Stimulated activated CD8-positive, alpha-beta memory T cell treated with anti-CD3 and anti-CD28 coated beads, Interleukin-4, amount 100 ng/mL, for 48 hours (primary cell): ENCODE measurements around the gene LAMA3.

ENCODE experiments used
- DNase-seq: peaks from one replicate; pipeline ENCODE4 v3.0.0-alpha.2; 2020

Gene LAMA3

DNA sequence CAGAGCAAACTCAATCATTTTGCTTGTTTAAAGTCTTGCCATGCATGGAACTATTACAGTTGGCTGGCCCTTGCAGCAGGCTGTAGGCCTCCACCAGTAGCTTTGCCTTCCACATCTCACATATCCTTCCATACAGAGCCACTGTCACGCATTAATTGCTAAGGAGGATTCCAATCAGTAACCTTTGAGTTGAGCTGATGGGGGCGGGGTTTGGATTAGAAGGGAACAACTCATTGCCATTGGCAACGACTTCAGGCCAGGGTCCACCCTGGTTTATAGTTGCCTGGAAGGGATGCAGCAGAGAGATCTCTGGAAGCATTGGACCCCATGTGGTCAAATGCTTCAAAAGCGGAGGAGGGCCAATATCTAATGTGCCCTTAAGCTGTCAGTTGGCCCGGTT is 262.0 kb downstream of the LAMA3 start:
- no peak for DNase-seq

DNA sequence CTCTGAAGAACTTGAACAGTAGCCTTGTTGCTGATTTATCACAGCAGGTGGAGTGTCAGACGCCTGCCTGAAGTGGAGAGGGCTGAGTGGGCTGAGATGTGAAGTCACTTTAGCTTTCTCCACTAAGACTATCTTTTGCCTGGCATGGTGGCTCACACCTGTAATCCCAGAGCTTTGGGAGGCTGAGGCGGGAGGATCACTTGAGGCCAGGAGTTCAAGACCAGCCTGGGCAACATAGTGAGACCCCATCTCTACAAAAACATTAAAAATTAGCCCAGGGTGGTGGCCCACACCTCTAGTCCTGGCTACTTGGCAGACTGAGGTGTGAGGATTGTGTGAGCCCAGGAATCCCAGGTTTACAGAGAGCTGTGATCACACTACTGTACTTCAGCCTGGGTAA is 264.7 kb downstream of the LAMA3 start:
- DNase-seq: no peak

DNA sequence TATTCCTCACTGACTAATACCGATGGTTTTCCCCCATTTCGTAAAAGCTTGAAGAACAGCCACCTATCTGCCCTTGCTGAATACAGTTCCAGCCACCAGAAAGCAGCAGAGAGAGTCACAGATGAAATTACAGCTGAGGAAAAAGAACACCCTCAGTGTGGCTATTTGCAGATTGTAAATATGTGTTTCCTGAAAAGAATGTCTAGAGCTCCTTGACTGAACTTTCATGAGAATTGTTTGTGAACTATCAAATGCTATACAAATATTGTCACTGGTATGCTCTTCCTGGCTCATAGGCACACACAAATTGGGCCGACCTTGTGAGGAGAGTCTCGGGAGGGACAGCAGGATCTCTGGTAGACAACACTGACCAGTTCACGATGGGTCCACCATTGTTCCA is 267.2 kb downstream of the LAMA3 start:
- no peak for DNase-seq

DNA sequence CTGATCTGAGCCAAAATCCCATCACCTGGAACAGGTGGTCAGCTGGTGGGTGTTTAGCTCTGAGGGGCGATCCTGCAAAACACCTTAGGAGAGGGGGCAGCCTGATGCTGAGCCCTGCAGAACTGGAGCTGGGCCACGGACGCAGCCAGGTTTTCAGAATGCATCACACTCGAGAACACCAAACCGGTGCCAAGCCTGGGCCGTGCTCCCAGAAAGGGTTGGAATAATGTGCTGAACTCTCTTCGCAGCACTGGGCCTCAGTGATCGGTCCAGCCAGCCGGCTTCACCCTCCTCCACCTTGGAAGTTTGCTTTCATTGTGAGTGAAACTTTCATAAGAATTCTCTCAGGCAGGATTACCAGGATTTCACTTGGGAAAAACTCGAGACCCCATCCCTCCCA is 268.8 kb downstream of the LAMA3 start:
- no peak for DNase-seq

DNA sequence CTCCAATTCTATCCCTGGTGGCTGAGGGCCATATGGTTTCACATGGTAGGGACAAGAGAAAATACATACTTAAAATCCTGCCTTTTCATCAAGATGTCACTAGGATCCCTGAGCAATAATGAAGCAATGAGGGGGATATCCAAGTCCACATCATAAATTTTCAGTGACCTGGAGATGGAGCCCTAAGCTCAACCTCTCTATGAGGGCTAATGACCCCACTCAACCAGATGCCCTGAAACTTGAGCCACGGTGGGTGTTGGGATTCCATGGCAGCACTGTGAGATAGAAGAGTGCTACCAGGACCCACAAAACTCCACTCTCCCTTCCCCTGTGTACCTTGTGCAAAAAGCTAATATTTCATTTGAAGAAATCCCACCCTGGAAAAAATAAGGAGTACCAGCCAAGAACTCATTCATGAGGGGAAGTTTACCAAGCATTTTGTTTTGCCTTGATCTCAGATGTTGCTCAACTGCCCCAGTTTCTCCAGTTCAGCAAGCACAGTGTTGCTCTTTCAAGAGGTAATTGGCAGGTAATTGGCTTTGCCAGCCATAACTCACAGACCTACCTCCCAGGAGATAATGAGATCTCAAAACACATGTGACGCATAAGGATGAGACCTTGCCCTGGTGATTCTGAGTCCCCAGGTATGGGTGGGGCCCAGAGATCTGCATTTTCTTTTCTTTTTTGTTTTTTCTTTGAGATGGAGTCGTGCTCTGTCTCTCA is 274.4 kb downstream of the LAMA3 start:
- no peak for DNase-seq

DNA sequence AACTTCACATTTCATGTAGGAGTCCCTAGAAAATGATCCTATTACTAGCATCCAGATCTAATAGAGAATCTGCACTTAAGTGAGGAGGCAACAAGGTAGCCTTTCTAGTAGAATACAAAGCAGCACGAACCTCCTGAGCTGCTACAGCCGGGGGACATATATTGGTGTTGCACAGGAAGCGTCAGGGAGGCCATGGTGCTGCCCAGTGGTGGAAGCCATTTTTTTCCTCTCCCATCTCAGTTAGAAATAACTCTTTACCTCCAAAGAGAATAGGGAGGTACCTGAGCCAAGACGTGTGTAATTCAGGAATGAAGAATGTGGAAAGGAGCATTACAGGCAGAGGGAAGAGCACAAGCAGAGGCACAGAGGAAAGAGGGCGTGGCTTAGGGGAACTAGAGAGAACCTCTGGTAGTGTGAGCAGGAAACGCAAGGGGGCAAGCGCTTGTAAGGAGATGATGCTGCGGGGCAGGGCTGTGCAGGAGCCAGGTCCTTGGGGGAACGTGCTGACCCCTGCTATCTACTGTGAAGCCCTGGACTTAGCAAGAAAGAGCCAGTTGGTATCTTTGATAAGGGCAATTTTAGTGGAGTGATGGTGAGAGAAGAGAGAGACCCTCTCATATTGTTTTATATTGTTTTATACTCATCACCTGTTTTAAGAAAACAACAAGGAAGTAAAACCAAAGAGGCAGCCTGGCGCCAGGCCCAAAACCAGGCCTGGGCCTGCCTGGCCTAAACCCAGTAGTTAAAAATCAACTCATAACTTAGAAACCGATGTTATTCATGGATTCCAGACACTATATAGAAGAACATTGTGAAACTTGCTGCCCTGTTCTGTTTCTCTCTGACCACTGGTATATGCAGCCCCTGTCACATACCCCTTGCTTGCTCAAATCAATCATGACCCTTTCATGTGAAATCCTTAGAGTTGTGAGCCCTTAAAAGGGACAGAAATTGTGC is 275.3 kb downstream of the LAMA3 start:
- DNase-seq: peak; percentile 73

DNA sequence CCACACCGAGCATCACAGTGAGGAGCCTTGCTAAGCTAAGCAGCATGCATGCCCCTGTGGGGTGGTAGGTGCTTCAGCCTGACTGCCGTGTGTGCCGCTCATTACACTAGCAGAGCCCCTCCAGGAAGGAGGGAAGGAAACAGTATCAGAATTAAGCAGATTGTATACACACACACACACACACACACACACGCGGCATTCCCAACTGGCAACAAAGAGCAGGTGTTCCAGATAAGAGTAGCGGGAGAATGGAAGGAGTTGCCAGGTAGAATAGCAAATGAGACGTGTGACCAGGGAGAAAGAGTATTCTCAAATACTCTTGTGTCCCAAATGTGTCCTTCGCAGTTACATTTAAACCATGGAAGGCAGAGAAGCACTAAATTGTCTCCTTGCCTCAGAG is 277.7 kb downstream of the LAMA3 start:
- no peak for DNase-seq

DNA sequence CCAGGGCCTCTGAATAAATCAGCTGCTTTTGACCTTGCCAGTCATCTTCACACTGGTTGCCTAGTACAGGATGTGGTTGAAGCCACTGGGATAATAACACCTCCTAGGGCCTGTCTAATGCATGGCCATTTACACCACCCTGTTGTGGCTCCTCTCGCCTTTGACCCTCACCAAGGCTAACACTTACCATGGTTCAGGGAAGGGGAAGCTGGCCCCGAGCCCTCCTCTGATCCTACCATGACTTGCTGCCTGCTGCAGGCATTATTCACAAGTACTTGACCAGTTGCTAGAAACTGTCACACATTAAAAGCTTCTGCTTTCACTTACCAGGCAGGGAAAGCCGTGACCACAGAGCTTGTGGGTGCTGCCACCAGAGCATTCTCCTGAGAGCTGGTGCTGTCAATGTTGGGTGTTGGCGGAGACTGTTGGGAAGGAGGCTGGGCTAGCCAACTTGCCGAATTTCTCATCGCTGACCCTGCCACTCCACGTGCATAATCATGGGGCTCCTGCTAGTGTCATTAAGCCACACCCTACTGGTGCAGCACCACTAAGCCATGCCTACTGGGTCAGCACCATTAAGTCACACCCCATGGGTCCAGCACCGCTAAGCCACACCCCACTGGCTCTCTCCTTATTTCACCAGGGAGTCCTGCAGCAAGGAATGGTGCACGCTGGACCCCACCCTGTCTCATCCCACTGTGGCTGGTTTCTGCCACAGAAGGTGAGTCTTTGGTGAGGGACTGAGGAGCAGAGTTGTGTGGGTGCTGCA is 278.3 kb downstream of the LAMA3 start:
- DNase-seq: no peak

DNA sequence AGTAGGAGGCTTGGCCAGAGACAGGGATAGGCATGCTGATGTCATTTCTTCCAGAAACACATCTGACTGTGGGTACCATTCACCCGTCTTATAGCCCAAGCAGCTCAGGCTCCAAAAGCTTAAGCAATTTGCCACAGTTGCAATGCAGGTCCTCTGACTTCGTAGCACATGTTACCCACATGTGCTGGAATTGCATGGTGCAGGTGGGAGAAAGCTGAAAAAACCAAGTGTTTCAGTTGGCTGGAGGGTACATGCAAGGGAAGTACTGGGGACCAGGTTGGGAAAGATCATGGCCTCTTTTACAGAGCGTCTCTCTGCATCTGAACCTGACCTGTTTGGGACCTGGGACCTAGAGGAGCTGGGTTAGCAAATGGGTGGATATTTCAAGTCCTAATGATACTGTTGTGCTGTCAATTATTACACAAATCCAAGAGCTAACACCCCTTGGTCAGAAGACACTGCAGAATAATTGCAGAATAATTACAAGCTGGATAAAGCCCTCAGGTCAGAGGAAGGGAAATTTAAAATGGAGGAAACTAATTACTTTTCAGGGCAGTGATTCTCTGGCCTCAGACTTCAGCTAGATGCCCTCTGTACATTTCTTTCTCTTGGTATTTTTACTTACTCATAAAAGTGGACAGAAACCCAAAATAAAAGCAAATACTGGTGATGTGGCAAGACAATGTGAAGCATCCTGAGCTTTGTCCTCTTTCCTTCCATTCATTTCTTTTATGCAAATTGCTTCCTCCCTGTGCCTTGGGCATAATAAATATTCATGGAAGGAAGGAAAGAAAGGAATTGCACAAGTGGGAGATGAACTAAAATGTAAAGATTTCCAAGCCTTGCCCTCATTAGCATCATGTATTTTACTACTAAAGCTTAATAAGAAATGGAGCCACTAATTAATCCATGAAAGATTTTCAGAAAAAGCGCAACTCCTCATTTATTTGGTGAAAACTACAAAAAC is 279.7 kb downstream of the LAMA3 start:
- DNase-seq: no peak

DNA sequence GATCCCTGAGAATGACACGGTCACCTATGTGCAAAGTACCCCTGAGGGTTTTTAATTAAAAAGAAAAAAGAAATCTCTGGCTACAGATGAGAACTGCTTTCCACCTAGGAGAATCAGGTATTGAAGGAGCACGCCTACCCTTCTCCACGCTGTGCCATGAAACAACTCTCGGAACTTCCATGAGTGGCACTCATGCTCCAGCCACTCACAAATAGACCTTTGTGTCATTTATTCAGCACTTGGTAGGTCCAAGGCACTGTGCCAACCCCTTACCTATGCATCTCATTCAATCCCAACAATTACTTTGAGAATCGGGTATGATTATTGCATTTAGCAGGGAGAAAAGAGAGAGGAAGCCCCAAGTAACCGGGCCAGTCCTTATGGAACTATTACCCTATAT is 280.4 kb downstream of the LAMA3 start:
- no peak for DNase-seq

DNA sequence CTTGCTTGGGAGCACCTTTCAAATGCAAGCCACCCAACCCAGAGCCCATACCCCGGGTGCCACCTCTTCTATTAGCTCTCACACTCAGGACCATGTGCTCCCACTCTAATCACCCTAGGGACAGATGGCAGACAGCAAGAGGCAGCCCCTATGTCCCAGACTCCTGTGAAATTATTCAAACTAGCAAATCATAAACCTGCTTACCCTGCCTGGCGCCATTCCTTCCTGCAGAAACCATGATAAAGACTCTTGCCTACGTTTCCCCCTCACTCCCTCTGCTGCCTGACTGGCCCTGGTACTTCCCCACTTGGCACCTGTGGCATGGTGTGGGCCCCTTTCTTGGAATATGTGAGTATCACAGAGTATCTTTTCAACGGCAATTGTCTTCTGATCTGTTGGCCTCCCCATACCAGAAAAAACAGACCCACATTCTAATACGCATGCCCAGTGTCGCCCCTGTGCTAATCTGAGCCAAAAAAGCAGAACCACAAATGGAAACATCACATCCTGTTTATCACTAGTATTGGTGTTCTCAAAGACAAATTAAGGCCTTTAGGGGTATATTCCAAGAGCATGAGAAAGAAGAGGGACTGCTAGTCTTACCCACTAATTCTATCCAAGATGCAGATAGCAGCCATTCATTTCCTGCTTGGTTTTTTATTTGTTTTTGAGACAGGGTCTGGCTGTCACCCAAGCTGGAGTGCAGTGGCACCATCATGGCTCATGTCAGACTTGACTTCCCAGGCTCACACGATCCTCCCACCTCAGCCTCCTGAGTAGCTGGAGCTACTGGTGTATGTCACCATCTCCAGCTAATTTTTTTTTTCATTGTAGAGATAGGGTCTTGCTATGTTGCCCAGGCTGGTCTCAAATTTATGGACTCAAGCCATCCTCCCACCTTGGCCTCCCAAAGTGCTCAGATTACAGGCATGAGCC is 281.2 kb downstream of the LAMA3 start:
- peak; percentile 50 for DNase-seq

DNA sequence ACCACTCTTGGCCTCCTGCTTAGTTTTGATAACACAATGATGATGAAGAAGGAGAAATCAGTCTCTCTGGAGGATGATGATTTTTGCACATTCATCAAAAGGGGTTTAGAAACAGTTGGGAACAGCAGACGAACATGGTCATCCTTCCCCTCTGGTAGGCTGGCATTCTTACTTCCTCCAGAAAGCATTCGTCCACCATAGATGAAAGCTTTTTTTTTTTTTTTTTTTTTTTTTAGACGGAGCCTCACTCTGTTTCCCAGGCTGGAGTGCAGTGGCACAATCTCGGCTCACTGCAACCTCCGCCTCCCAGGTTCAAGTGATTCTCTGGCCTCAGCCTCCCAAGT is 281.8 kb downstream of the LAMA3 start:
- no peak for DNase-seq

DNA sequence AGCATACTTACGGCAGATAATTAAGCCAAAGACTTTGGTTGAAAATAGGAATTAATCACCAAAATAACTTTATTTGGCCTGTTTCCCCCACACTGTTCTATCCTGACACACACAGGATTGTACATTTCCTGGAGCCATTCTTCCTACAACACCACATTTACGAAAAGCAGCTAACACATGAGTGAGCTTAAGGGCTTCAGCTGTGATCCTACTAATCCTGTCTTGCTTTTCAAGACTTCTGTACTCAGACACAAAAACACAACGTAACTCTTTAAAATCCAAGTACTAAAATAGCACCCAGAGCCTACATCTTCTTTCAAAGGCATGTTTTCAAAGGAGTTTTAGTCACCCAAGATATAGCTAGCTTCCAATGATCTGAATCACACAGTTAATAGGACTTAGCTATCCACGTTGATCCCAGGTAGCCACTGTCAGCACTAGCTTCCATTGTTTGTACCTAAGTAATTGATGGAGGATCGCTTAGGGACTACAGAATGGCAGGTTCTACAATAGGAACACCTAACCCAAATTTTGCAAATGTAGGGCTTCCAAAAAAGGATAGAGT is 282.5 kb downstream of the LAMA3 start:
- DNase-seq: no peak

DNA sequence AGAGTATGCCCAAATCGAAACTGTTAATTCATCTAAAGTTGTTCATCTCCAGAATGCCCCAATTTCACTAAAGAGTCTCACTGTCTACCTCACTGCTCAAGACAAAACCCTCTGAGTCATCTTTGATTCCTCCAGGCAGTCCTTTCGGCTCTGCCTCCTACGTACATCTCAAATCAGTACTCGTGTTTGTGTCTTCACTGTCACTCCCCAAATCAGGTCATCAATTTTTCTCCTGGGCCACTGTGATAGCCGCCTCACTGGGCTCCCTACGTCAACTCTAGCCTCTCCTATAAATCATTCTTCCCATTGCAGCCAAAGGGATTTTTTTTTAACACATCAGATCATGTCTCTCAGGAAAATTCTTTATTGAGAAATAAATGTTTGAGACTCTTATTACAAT is 283.2 kb downstream of the LAMA3 start:
- DNase-seq: no peak

DNA sequence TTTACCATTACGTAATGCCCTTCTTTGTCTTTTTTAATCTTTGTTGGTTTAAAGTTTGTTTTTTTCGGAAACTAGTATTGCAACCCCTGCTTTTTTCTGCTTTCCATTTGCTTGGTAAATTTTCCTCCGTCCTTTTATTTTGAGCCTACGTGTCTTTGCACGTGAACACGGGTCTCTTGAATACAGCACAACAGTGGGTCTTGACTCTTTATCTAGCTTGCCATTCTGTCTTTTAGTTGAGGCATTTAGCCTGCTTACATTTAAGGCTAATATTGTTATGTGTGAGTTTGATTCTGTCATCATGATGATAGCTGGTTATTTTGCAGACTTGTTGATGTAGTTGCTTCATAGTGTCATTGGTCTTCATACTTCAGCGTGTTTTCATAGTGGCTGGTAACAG is 287.9 kb downstream of the LAMA3 start:
- no peak for DNase-seq

DNA sequence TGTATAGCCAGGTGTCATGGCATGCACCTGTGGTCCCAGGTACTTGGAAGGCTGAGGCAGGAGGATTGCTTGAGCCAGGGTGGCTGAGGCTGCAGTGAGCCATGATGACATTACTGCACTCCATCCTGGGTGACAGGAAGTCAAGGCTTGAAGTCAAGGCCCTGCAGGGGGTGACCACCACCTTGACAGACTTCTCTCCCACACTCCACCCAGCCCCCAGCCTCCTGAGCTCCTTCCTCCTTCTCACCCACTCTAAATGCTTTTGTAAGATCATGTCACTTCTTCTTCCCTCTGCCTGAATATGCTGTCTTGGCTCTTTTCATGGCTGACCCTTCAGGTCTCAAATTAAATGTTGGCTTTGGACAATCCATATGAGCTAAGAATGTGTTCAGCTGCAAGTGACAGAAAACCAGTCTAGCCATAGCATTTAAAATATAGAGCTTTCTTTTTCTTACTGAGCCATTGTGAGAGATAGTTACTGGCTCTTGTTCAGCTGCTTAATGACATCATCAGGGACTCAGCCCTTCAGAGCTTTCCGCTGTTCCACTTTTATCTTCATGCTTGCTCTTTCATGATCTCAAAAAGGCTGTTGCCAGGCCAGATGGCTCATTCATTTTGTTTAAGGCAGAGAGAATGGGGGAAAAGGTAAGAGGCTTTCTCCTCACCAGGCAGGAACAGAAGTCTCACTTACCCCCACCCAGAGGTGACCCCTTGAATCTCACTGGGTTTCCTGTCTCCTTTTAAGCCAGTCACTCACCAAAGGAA is 288.6 kb downstream of the LAMA3 start:
- DNase-seq: no peak

DNA sequence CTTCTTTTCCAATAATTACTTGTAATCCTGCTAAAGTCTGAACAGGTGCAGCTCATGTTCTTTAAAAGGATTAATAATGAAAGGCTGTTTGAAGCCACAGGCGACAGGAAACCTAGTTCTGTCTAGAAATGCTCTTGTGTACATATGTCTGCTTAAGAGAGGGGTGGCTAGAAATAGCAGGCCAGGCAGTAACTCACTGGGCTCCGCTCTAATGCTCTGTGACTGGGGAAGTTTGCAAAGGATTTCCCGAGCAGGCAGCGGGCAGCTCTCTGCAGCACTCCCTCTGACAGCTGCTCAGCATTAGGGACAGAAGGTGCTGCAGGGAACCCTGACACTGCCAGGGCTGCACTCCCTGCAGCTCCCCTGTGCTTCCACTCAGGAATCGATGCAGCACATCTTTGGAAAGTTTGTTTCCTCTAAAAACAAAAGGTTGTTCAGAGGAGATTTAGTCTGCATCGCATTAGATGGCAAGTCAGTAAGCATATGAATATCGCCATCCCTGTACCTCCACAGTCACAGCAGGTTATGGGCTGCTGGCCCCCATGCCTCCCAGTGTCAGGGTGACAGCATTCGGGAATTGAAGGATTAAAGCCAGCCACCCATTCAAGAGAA is 292.2 kb downstream of the LAMA3 start:
- DNase-seq: no peak

DNA sequence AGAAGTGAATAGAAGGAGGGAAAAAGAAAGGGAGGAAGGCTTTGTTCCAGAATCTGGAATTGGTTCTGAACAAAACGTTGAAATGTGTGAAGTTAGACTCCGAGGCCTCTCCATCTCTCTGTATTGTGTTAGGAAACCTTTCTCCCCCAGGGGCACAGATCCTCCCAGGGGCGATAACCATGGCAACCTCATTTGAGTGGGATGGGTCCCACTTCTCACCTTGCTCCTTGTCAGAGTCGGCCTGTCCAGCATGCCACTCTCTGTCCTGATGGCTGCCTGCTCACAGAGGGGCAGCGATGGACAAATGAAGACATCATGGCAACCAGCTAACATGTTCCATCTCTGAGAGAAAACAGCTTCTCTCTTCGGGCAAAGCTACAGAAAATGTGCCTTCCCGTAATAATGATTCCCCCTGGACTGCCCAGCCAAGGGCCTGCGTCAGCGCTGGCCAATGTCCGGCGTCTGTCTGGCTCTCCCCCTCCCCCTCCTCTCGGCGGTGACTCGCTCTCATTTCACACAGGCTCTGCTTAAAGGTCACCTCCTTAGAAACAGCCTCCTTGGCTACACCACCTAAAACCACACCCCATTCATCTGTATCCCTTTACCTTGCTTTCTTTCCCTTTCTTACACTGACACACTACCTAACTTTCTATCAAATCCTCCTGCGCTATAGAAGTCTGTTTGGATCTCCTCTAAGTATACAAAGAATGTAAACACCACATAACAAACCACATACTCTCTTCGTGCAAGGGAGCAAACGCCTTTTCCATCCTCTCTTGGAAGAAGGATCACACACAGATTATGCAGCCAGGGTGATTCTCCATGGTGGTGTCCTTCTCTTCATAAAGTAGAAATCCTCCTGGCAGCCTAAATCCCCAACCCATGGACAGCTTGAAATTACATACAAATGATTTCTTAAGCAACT is 293.2 kb downstream of the LAMA3 start:
- no peak for DNase-seq
